GM19035 (cell line): ENCODE measurements around the gene MTHFD2L.

Experiments used
- ATAC-seq: cut with Tn5 transposase; IDR thresholded peaks from one replicate; pipeline ENCODE4 v1.9.1; 2021; ENCODE audit not compliant: unreplicated experiment

MTHFD2L gene

GRCh38 chr4:74237425-74237966 is 79.6 kb downstream of the MTHFD2L start:
- ATAC-seq = no peak

DNA sequence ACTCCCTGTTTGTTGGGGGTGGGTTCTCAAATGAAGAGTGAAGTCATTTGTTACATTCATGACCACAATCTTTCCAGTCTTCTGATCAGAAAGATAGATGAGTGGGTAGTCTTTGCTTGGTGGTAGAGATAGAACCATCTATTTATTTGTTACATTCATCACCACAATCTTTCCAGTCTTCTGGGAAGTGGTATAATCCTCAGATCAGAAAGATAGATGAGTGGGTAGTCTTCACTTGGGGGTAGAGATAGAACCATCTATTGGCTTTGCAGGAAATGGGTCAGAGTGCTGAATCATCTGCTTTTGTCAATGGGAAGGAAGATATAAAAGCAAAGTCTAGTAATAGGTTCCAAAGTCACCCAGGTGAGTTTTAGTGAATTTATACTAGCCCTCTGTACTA is 86.1 kb downstream of the MTHFD2L start:
- ATAC-seq = no peak

DNA sequence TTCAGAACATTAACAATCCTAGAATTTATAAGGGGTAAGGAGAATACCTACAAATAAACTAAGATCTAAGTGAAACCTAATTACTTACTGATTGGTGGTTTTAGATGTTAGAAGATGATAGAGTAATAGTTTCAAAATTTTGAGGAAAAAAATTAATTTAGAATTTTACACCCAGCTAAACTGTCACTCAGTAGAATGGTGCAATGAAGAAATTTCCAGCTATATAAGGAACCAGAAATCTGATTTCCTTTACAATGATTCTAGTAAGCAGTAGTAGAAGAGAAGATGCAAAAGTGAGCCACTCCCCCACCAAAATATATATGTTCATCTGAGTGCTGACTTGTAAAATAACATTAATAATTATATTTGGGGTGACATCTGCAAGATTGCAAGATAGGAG is 95.0 kb downstream of the MTHFD2L start:
- no peak for ATAC-seq

GRCh38 chr4:74254386-74254785 is 96.5 kb downstream of the MTHFD2L start:
- ATAC-seq = no peak

DNA sequence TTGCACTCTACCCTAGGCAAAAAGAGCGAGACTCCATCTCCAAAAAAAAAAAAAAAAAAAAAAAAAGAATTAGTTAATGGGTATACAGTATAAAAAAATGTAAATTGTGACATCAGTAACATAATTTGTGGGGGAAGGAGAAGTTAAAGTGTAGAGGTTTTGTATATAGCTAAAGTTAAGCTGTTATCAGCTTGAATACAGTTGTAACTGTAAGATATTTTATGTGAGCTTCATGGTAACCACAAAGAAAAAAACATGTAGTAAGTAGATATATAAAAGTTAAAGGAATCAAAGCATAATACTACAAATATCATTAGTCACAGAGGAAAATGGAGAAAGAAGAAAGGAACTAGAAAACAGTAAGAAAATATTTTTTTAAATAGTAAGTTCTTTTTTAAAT is 97.2 kb downstream of the MTHFD2L start:
- ATAC-seq = no peak

- no peak for ATAC-seq
These were observed 101.0 kb downstream of the MTHFD2L start for GRCh38 chr4:74258963-74259362.

GRCh38 chr4:74260036-74260435 is 102.1 kb downstream of the MTHFD2L start:
- ATAC-seq = no peak

- no peak for ATAC-seq
These were observed 104.6 kb downstream of the MTHFD2L start for GRCh38 chr4:74262522-74262921.

GRCh38 chr4:74263551-74263950 is 105.6 kb downstream of the MTHFD2L start:
- ATAC-seq = no peak

GRCh38 chr4:74266081-74266480 is 108.2 kb downstream of the MTHFD2L start:
- ATAC-seq = no peak

GRCh38 chr4:74267998-74268606 is 110.2 kb downstream of the MTHFD2L start:
- no peak for ATAC-seq

DNA sequence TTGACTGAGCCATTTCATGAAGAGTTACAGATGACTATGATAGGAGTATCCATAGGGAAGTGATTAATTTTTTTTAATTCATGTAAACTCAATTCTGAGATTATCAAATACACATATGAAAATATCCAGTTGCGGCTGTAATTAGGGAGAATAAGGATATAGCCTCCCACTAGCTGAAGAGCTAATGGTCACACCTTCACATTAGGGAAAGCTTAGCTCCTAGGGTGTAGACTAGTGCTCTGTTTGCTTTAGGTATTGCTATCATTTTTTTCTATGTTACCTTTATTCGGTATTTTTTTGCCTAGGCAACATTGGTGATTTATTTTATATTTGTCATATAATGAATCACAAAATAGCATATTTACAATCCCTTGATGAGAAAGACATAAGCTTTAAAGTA is 110.7 kb downstream of the MTHFD2L start:
- no peak for ATAC-seq

DNA sequence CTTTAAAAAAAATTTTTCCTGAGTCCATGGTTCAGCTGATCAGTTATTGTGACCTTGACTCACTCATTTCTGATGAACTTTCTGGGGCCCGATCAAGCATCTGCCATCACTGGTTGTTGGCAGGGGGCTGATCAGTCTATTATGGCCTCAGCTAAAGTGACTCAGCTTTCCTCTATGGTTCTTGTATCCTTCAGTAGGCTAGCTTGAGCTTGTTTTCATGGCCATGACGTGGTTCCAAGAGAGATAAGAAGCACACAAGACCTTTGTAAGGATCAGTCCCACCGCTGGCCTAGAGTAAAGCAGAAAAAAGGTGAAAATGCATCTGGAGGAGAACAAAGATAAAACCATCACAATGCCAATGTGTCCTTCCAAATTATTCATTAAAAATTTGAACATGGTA is 120.6 kb downstream of the MTHFD2L start:
- no peak for ATAC-seq

GRCh38 chr4:74279716-74280115 is 121.8 kb downstream of the MTHFD2L start:
- no peak for ATAC-seq

- ATAC-seq = no peak
These were observed 125.0 kb downstream of the MTHFD2L start for GRCh38 chr4:74282926-74283325.

- ATAC-seq = no peak
These were observed 125.7 kb downstream of the MTHFD2L start for GRCh38 chr4:74283614-74284013.

DNA sequence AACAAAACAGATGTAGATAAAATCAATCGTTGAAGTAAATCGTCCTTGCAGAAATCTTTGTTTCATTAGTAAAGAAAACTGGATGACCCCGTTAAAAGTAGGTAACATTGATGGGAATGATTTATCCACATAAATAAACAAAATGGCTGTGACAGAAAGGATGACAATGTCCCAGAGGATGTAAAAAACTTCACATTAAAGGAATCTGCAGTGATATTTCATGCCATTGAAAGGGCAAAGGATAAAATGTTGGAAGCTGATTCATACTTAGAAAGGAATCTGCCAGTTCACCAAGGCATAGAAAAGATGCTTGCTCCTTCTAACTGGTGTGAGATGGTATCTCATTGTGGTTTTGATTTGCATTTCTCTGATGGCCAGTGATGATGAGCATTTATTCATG is 126.1 kb downstream of the MTHFD2L start:
- ATAC-seq = no peak

- ATAC-seq = no peak
These were observed 129.2 kb downstream of the MTHFD2L start for GRCh38 chr4:74287164-74287563.

- ATAC-seq = no peak
These were observed 129.9 kb downstream of the MTHFD2L start for GRCh38 chr4:74287791-74288190.

DNA sequence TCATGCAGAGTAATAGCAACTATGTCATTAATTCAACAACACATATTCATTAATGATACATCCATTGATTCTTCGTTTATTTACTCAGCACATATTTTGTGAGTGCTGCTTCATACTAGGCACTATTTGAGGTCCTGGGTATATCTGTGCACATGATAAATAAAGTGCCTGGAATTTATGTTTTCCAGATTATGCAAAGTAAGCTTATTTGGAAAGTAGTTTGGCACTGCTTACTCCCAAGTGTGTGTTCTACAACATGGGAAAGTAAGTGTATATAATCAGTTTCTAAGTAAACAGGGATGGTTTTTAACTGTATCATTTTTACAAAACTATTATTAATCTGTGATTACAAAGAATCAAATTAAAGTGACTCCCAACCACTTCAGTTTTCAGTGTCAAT is 133.6 kb downstream of the MTHFD2L start:
- ATAC-seq = no peak

DNA sequence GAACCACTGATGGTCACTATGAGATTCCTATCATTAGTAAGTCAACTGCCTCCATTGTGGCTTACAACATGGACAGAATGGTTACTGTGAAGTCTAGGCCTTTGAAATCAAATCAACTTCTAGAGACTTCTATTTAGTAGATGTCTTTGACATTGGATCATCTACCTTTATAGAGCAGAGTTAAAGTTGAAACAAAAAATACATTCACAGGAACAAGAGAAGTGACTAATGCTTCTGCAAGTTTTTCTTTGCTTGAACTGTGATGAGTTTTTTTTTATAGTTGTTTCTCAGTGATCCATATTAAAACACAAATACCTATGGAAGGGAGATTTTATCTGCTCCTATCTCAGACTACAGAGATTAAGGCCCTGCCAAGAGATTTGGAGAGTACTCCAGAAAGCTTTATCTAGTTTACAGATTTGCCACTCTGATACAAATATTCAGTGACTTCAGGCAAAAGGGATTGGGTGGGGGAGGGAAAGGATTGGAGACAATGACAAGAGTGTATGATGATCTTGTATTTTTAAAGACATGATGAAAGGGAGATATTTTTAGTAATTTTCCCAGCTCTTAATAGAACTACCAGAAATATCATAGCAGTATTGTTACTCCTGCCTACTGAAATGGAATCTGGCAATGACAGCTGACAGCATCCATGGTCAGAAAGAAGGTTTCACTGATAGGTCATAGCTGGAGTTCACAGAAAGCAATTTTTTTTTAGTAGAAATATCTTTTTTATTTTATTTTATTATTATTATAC is 134.4 kb downstream of the MTHFD2L start:
- no peak for ATAC-seq

DNA sequence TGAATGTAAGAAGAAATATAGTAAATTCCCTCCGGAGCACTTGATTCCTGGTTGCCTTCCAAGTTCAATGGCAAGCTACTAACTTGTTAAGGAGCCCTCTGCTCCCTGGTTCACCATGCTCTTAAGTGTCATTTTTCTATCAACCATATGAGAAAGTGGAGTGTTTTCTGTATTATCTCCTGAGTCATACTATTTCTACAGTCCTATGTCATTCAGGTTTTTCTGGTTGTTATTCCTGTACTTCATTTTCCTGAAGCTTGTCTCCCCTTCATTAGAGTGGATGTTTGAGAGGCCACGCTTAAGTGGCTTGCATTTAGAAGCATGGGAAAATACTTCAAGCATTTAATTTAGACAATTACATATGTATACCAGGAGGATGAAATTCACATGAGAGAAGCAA is 135.6 kb downstream of the MTHFD2L start:
- no peak for ATAC-seq

DNA sequence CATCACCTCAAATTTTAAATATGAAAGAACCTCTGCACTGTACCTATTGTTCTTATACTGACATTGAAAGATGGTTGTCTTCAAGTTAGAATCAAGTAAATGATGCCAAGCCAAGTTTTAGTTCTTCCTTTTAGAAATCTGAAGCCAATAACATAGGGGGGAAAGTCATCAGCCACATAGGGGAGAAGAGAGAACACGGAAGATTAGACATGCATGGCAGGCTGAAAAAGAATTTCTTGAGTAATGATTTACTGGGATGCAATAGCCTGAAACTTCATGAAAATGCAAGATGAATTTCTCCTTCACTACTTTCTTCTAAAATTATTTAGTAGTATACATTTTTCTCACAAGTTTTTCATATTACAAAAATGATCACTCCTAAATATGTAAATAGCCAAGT is 136.8 kb downstream of the MTHFD2L start:
- ATAC-seq = no peak
